WI38 (cell line): ENCODE results near the gene FTO.

ENCODE experiments used
- H3K4me3 ChIP-seq: 2 replicates; pipeline ENCODE4 v1.5.1; 2011; ENCODE audit warnings: low read depth, mild to moderate bottlenecking, control low read depth, low read length
- TF ChIP-seq, protein P1 (sequence below): IDR thresholded peaks from 2 replicates; pipeline ENCODE4 v1.5.1; 2012; ENCODE audit warnings: low read depth, mild to moderate bottlenecking, control low read depth, low read length

The FTO gene

DNA sequence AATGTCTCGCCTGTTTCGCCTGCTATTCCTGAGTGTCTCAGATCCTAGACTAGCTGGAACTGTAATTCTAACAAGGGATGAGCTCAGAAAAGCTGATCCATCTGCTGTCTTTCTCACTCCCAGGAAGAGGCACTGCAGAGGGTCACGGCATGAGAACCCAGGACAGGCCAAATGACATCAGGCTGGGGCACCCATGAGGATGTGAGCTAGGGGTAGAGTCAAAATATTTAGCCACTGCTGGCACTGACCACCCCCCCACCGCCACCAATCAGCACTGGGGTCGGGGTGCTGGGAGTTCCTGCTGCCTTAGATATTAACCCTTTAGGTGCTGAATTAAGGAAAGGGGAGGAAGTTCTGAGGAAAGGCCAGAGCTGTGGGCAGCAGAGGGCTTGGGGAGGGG, 470.2 kb downstream of the FTO start:
- no peak overlapping the region for H3K4me3 ChIP-seq
- TF ChIP-seq, protein P1, sequence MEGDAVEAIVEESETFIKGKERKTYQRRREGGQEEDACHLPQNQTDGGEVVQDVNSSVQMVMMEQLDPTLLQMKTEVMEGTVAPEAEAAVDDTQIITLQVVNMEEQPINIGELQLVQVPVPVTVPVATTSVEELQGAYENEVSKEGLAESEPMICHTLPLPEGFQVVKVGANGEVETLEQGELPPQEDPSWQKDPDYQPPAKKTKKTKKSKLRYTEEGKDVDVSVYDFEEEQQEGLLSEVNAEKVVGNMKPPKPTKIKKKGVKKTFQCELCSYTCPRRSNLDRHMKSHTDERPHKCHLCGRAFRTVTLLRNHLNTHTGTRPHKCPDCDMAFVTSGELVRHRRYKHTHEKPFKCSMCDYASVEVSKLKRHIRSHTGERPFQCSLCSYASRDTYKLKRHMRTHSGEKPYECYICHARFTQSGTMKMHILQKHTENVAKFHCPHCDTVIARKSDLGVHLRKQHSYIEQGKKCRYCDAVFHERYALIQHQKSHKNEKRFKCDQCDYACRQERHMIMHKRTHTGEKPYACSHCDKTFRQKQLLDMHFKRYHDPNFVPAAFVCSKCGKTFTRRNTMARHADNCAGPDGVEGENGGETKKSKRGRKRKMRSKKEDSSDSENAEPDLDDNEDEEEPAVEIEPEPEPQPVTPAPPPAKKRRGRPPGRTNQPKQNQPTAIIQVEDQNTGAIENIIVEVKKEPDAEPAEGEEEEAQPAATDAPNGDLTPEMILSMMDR: no peak

DNA sequence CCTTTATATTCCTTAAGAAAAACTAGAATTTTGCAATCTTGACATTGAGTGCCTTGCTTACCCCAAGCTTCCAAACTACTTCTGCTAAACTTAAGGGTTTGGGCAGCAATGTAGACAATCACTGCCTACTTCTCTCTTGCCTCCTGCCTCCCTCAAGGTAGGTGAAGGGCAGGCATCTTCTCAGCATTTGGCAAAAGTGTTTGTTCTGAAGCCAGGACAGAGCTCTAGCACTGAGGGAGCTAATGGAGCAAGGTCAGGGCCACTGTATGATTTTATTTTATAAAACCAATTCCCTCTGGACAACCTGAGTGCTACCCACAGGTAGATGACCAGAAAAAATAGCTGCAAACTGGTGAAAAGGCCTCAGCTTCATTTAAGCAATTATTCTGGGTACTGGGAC, 470.8 kb downstream of the FTO start:
- TF ChIP-seq, protein P1: no peak
- H3K4me3 ChIP-seq: no peak overlapping the region

- H3K4me3 ChIP-seq: no peak overlapping the region
Measured at GRCh38 chr16:54175169-54175551, 471.2 kb downstream of the FTO start.

DNA sequence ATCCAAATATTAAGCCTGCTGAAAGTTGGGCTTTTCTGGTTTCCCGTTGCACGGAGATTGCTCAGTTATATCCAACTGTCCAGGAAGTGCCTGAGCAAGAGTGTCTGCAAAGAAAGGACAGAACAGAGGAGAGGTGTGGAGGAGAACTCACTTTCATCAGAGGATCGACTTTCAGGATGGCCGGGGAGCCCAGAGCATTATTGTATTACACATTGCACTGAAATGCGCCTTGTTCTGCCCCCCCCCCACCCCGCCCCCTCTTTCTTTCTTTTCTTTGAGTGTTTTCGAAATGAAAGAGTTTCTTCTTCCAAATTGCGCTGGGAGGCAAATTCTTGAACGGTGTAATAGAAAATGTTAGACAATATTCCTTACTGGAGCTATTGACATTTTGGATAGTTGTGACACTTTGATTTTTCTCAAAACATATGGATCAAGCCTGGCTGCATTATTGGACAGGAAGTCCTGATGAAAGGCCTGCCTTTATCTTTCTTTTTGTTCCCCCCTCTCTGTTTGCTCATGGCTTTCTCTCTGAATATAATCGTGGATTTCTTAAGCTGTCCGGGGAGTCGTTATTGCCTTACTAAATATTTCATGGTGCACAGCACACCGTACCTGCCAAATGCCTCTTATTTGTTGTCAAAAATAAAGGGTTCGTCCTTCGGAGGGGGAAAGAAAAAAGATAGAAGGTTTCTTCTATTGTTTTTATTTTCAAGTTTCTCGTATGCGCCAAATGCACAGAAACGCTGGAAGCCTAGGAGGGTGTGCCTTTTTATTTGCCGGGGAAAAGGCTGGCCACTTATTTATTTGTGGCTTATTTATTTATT, 471.8 kb downstream of the FTO start:
- TF ChIP-seq, protein P1: no peak
- H3K4me3 ChIP-seq: no peak overlapping the region

More at GRCh38 chr16:54175169-54175551, 471.2 kb downstream of the FTO start:
- TF ChIP-seq, protein P1: no peak

- H3K4me3 ChIP-seq: no peak overlapping the region
- TF ChIP-seq, protein P1: no peak
Measured at GRCh38 chr16:54176376-54176901, 472.5 kb downstream of the FTO start.

DNA sequence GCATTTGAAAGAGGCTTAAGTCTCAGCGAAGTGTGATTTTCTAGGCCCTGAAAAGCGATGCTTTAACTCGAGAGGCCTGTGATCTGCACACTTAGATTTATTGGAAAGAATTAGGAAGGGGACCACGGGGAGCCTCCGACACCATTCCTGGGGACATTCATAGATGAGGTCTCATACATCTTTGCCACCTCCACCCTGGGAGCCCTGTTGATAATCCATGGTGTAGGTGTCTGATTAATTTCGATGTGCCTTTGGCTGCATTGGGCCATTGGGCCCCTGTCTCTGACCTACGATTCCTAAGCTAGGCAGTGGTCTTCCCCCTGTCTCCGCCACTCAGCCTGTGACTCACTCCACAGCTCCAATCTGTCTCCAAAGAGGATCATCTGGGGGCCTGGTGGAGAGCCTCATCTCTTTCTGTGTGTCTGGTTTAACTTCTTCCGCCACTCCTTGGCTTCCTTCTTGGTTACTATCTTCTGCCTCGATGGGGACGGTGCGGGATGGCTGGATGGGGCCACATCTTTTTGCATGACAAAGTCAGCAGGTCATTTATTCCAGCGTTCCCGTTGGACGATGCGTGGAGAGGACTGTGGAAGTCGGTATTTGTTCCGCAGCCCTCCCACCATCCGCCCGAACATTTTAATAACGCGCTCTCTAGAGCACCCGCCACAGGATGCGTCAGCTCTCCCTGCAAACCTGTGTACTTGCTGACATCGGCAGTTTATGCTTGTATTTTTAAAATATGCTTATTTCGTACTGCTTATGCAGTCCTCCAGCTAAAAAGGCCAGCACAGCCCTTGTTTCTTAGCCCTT, 473.3 kb downstream of the FTO start:
- no peak overlapping the region for H3K4me3 ChIP-seq
- TF ChIP-seq, protein P1: no peak
